GM19463 (cell line): ENCODE results near the gene RHOB.

Experiments
- ATAC-seq: cut with Tn5 transposase; IDR thresholded peaks from one replicate; pipeline ENCODE4 v1.9.1; 2021; ENCODE audit warnings: mild to moderate bottlenecking, moderate library complexity; ENCODE audit not compliant: unreplicated experiment

The RHOB gene

DNA sequence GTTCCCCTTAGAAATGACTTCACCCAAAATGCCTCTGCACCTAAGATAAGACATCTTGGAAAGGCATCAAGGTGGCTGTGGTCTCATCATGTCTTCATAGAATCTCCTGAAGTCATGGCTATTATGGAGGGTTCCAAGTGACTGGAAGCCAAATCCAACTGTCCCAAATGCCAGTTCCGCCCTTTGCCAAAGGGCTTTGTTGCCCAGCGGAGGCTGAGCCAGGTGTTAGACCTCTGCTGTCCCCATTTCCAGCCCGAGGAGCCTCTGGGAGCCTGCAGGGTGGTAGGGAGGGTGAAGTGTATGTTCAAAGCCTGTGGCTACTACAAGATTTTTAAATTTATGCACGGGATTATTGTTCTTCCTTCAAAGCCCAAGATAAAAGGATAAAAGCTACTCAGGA lies 25.7 kb downstream of the RHOB start:
- no peak for ATAC-seq

DNA sequence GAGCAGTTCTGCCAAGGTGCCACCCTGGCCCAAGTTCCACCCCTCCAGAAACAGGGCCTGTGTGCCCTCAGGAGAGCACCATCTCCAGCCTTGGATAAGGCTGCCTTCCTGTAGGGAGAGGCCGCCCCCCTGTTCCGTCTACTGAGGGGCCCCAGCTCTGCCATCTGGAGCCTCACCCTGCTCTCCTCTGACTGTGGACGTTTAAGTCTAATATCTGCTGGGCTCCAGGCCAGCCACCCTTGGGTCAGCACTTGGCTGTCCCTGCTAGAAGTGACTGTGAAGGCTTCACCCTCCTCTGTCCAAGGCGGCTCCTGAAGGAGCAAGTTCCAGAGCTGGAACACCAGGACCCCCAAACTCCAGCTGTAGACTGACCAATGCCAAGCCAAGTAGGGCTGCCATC lies 26.3 kb downstream of the RHOB start:
- ATAC-seq = no peak

DNA sequence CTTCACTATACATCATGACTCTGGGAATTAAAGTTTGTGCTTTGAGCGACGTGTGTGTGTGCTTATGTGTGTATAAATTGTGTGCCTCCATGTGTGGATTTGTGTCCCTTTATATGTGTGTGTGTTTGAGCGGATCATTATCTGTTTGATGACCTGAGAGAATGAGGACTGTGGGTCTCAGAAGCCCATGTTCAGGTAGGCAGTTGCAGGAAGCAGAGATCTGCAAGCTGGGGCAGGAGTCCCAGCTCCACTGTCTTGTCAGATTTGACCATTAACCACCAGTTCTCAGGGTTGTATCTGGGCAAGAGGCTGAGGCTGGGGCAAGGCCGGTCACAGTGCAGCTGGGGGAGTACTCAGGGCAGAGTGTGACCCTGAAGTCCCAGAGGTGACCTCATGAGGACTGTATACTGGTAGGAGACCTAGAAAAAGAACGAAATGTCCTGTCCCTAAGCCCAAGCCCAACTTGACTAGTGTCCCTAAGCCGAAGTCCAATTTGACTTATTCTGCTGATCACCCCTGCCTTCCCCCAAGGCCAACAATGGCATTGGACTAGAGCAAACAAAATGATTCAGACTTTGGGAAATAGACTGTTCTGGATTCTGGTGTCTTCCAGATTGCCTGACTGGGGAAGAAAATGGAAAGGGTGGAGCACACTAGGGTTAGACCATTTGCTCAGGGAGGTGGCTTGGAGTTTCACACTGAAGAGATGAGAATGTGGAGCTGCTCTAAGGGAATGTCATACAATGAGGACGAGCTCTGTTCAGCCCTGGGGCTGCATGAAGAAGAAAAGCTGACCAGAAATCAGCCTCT lies 28.1 kb downstream of the RHOB start:
- no peak for ATAC-seq

DNA sequence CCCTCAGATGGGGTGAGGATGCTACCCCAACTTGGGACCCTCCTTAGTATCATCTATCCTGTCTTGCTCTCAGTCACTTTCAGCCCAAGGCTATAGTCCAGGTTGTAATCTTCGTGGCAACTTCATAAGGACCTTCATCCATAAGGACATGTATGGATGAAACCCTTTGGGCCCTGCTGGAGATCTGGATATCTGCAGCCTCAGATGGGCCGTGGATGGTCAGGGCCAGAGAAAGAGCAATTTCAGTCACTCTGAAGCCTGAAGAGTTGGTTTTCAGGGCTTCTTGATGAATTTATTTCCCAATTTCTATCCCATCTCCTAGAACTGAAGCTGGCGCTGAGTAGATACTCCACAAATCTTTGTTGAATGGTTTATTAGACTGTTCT lies 28.7 kb downstream of the RHOB start:
- ATAC-seq = no peak

DNA sequence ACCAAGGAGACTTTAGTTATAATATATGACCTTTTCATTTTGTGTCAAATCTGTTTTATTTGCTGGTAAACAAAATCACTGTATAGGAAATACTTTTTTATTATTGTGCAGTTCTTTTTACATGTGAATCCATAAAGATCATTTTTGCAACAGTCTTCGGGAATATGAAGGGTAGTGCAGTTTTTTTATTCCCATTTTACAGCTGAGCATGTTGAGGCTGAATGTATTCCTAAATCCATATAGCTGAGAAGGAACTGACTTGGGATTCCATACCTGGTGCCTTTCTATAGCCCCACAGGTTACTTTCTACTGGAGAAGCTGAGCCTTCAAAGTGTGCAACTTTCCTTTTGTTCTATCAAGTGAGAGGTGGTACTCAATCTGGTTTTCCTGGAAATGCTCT lies 29.6 kb downstream of the RHOB start:
- no peak for ATAC-seq

DNA sequence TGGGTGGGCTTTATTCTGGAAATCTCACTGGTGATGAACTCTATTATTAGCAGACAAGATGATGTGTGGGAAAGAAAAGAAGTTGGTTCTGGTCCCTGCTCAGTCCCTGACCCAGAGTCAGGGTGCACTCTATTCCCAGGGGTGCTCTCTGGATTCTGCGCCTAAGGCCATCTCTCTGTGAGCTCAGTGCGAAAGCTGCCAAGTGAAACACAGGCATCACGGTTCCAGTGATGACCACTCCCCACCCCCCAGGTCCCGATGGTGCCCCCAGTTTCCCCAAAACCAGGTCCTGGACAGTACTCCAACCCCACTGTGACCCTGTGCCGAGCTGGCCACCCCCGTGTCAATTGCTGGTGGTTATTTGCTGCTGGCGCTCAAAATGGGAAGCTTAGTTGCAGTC lies 30.1 kb downstream of the RHOB start:
- no peak for ATAC-seq

DNA sequence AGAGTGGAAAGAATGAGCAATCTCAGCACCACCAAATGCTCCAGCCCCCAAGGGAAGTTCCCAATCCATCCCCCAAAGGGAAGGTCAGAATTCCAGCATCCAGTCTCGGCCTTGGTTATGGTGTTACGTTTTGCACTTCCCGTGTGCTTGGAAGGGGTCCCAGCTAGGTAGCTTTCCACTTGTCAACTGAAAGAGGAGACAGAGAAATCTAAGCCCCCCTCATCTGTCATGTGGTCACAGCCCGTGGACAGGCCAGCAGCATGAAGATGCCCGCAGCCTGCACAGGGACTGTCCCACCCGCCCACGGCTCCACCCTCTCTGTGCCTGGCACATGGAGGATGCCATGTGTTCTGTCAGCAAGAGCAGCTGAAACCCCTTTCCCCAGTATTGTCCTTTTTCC lies 32.1 kb downstream of the RHOB start:
- no peak for ATAC-seq

DNA sequence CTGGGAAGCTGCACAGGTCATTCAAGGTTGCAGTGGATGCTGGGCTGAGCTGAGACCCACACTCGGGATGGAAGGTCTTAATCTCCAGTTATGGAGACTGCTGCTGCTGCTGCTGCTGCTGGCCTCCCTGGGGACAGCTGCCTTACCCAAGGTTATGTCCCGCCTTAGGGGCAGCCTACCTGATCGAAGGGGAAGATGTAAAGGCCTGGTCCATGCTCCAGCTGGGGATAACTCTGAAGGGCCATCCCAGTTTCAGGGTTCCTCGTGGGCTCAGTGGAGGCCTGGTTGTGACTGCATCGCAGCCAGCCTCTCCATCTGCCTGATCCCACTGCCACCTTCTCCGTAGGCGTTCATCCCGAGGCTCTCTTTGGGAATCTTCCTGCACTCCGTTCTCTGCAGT lies 33.0 kb downstream of the RHOB start:
- no peak for ATAC-seq

DNA sequence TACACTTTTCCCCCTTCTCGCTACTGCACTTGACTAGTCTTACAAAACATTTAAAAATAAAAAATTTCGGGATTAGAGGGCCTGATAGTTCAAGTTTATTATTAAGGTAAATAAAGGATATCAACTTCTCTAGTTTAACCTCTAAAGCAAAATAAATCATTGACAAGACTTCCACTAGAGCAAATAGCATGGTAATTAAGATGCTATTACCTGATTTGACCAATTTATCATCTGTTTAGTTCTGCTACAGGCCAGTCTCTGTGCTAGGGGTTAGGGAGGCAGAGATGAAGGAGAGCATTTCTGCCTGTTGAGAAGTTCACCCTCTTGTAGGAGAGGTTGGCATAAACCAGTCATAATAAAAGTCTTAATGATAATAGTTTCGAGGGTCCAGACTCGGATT lies 34.0 kb downstream of the RHOB start:
- no peak for ATAC-seq

DNA sequence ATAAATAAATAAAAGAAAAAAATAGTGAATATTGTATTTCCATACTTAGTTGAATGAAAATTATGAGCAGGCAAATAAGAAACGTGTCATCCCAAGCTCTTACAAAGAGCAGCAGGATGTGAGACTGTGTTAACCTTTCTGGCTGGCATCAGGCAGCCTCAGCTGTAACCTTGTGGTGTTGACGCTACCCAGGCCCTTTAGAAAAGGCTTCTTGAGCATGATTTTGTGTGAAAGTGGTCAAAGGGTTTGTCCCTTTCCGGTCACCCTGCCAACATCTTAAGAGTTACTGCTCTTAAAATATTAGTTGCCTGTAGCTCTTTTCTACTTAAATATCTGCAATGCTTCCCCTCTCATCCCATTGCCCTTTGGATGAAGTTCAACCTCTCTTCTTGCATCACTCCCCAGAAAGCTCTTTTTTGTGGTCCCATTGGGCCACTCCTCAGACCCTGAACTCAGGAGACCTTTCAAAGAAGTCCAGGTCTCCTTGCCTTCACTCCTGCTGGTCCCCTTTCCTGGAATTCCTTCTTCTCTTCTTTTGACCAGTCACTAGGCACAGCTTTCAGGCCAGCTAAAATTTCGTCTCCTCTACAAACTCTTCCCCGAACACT lies 35.0 kb downstream of the RHOB start:
- no peak for ATAC-seq

DNA sequence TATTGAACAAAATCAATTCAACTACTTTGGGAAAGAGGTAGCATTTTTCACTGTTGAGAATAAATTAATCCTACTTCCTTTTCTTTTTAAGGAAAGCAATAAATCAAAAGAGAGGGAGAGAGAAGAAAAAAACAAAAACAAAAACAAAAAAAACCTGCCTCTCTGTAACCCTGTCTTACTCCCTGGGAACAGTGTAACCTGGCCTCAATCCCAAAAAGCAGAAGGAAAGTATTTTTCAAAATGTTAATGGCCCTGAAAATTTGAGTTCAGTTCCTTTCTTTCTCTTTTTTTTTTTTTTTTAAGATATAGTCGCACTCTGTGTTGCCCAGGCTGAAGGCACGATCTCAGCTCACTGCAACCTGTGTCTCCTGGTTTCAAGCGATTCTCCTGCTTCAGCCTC lies 35.9 kb downstream of the RHOB start:
- no peak for ATAC-seq

DNA sequence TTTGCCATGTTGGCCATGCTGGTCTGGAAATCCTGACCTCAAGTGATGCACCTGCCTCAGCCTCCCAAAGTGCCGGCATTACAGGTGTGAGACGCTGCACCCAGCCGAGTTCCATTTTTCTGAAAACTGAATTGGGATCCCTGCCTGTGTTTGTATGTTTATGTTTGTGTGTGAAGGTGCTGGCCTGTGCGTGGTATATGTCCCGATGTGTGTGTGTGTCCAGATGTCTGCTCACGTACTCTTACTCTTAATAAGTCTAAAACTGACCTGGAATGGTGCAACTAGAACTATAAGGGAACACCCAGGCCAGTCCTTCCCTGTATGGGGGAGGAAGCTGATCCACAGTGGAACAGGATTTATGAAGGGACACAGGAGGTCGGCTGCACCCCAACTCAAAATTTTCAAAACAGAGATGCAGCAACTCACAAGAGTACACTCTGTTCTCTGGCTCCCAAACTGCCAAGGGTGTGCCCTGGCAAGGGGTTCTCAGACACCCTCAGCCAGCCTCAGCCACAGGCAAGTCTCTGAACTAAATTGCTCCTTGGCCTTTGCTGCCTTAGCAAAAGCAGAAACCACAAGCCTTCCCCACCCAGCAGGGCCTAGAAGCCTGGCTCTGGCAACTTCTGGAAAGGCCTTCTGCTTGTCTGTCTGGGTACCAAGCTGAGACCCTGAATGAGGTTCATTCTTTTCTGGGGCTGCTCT lies 36.5 kb downstream of the RHOB start:
- ATAC-seq = no peak

DNA sequence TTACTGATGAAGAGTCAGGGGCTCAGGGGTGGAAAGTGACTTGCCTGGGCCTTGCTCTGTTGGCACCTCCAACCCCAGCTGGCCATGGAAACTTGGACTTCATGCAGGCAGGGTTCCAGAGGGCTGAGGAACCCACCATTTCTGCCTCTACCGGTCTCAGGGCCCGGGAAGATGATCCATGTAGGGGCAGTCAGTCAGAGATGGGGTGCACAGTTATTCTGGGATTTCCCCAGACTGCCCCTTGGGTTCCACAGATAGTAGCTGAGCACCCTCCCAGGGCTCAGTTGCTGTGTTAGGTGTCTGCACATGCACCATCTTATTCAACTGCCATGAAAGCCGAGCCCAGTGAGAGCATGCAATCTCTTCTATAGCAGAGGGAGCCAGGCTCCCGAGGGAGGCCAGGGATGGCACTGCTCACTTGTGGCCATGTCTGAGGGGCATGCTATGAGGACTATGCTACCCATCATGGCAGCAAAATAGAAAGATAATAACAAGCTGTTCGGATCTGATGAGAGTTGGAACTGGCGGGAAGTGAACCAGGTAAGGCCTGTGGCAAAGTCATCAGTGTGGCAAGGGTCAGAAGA lies 37.3 kb downstream of the RHOB start:
- ATAC-seq = no peak

DNA sequence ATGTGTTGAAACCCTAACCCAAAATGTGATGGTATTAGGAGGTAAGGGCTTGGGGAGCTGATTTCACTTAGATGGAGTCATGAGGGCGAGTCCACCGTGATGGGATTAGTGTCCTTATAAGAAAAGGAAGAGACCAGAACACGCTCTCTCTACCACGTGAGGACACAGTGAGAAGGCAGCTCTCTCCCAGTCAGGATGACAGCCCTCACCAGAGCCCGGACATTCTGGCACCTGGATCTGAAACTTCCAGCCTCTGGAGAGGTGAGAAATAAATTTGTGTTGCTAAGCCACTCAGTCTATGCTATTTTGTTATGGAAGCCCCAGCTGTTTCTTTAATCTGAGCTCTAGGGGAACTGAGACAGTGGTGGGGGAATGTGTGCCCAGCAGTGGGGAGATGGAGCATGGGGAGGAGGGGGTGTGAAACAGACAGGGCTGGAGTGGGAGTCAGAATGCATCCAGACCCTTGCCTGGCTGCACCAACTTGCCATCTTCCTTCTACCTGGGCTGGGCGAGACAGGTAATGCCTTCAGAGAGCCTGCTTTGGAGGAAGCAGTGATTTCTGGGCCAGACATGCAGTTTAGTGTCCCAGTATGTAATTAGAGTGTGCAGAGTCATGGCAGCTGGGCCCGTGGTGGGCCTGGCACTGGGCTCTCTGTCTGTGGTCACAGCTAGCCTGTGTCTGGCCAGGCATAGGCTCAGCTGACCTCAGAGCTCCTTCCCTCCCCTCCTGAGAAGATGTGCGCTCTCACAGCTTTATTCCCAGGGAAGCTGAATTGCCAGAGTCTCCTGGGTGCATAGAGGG lies 38.1 kb downstream of the RHOB start:
- no peak for ATAC-seq

DNA sequence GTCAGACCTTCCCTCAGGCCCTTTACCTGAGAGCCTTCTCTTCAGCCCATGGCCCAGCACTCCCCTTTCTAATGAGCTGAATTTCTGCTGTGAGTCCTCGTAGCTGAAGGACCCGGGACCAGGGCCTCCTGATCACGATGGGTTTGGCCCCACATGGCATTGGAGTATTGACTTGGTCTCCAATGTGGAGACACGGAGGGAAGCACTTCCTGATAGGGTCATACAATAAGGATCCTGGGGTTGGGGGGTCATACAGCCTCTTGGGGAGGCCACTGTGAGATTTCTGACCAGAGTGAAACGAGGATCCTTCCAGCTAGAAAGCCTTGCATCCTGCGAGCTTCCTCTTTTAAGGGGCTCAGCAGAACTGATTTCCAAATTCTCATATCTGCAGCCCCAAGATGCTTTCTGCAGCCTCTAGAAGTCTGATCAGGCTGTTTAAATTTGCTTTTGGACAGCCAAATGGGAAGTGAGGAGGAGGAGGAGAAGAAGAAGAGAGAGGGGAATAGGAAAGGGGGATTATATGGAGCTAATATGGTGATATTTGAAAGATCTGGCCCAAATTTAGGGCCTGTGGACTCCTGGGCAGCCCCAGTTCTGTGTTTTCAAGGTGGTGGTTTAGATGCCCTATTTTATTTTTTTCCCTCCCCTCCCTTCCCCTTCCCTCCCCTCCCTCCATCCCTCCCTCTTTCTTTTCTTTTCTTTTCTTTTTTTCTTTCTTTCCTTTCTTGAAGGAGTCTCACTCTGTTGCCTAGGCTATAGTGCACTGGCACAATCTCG lies 38.9 kb downstream of the RHOB start:
- no peak for ATAC-seq

DNA sequence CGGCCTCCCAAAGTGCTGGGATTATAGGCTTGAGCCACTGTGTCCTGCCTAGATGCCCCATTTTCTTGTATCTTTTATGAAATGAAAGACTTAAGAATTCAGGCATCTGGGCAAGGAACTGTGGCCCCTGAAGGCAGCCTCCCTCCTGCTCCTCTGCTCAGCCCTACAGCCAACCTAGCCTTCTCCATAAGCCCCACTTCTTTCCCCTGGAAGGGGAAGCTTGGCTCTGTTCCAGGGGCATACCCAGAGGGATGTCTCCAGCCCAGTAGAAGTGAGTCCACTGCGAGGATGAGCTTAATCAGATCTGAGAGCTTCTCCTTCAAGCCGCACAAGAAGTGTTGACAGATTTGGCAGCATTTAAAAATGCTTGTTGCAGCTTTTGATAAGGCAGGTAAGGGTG lies 39.7 kb downstream of the RHOB start:
- ATAC-seq = no peak

DNA sequence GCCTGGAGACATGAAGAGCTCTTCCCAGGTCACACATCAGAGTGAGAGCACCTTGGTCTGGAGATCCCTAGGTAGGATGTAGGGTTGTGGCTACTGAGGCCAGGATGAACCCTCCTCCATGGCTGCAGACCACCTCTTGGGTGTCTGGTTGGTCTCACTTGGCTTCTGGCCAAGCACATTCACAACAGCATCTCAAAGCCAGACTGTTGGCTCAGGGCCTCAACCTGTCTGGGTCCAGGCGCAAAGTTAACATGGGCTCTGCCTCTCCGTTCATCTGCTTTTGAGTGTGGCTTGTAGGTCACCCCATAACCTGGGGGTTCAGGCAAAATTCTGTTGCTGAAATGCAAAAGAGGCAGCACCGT lies 40.1 kb downstream of the RHOB start:
- ATAC-seq = no peak

DNA sequence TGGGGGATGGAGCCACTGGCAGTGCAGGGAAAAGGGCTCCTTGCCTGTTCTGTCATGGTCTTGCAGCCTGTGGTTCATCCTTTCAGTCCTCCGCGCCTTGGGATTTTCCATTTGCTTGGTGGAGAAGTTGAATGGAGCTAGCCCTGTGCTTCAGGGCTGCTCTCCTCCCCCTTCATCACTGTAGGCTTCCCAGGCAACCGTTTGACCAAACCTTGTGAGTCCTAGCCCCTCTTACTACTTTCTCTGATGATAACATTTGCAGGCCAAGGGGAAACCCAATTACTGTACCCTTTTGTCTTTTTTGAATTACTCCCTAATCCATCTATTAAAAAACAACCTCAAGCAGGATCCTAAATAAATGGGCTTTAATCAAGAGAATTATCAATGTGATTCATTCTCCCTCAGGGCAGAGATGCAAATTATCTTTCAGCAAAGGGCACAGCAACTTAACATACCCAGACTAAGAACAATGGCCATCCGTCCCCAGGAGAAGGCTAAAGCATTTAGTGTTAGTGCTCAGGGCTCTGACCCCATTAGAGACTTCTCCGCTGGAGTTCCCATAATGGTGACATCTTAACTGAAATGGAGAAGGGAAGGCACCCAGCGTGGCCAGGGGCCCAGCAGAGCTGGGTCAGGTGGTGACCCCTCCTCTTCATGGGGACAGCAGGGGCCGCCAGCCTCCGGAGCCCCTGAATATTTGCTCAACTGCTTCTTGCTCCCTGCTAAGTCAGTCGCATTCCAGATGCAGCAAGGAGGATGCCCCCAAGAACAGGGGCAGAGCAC lies 40.7 kb downstream of the RHOB start:
- no peak for ATAC-seq

DNA sequence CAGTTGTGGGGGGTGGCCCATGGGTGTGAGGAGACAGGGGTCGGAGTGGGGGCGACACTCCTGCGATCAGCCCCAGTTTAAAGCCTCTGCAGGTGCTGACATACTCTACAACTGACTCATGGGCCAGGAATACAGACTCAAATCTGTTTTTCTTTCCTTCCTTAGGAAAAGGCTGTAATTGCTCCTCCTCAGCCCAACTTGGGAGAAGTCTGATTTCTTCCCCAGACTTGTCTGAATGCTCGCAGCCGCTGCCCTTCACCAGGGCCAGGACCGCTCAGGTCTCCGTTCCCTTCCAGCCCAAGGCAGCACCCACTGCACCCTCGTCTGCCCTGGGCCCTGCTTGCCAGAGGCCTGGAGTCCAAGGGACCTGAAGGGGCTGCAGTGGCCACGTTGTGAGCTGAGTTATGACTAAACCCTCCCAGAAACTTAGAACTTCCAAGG lies 41.3 kb downstream of the RHOB start:
- no peak for ATAC-seq

DNA sequence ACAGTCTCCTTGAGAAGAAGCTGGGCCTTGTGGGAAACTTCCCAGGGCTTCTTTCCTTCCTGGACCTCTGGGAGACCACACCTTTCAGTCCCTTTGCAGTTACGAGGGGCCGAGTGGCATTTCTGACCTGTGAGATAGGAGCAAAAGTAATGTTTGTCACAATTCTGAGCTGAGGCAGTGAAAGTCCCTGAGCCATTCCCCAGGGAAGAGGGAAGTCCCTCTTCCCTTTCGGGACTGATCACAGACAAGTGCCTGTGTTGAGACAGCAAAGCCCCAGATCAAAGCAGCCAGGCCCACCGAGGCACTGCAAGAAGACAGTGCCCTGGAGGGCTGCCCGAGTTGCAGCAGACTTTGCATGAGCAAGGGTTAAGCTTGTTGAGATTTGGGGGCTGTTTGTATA lies 41.9 kb downstream of the RHOB start:
- peak; percentile 46 for ATAC-seq
